ENCODE results near the gene NUDCD3. TPM values are rescaled to one million over a fixed set of nuclear protein-coding genes. Genes with fewer than 3 reads are reported as not detected.

The NUDCD3 gene
- total RNA-seq, 1 donor from 2014 or later: 97.5 TPM

DNA sequence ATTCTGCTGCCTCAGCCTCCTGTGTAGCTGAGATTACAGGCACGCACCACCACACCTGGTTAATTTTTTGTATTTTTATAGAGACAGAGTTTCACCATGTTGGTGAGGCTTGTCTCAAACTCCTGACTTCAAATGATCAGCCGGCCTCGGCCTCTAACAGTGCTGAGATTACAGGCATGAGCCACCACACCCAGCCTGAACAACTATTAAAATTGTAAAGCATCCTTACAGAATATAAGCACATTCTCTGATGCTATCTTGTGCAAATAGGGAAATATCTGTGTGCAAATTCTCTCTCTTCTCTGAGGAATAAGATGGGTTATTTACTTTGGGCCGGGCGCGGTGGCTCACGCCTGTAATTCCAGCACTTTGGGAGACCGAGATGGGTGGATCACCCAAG is 12.5 kb downstream of the NUDCD3 start:
- H3K4me3 Mint-ChIP-seq (ENCODE audit: unreplicated experiment): no peak overlapping the region
- peaks cover 6% of the 10 kb centered on the region for H3K4me1 Mint-ChIP-seq (ENCODE audit: unreplicated experiment)
- TF ChIP-seq, protein P1, sequence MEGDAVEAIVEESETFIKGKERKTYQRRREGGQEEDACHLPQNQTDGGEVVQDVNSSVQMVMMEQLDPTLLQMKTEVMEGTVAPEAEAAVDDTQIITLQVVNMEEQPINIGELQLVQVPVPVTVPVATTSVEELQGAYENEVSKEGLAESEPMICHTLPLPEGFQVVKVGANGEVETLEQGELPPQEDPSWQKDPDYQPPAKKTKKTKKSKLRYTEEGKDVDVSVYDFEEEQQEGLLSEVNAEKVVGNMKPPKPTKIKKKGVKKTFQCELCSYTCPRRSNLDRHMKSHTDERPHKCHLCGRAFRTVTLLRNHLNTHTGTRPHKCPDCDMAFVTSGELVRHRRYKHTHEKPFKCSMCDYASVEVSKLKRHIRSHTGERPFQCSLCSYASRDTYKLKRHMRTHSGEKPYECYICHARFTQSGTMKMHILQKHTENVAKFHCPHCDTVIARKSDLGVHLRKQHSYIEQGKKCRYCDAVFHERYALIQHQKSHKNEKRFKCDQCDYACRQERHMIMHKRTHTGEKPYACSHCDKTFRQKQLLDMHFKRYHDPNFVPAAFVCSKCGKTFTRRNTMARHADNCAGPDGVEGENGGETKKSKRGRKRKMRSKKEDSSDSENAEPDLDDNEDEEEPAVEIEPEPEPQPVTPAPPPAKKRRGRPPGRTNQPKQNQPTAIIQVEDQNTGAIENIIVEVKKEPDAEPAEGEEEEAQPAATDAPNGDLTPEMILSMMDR (IDR thresholded peaks at IDR 0.05; ENCODE audit: unreplicated experiment): no peak
- H3K36me3 Mint-ChIP-seq (ENCODE audit: low read depth, unreplicated experiment): peaks cover 19% of the 10 kb centered on the region
- no peaks in the 10 kb centered on the region for H3K9me3 Mint-ChIP-seq (ENCODE audit: unreplicated experiment)
- no peak overlapping the region for H3K27ac Mint-ChIP-seq (ENCODE audit: unreplicated experiment)
- H3K27me3 Mint-ChIP-seq (ENCODE audit: unreplicated experiment): peaks cover 1% of the 10 kb centered on the region
- DNase-seq (ENCODE audit: low spot score): no peak

DNA sequence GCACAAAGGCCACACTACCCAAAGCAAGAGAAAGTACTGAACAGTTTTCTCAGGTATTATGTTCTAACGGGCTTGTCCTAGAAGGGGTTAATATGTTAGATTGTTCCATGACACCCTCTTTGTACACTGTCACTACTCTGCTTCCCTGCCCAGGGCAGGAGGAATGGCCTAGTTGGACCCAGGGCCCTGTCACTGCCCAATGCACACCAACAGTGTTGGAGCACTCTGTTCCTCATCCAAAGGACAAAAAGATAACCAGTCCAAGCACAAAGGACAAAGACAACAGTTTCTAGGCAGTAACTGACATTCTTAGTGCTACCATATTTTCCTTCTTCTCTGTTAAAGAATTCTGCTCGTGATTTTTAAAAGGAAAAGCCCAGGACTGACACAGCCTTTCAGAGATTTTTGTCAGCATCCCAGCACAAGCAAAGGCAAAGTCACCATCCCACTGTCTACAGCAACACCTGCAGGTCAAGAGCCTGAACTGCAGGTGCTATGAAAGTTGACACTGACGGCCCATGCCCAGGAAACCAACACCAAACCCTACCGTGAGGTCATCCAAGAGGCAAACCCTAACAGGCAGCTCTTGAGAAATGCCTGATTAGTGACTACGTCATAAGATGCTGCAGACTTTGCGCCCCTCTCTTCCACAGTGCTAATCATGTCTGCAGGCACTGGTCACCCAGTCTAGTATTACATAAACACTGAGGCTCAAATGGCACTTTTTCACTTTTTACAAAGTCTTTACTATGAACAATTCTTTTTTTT is 13.2 kb downstream of the NUDCD3 start:
- Mint-ChIP-seq H3K27ac (ENCODE audit: unreplicated experiment) (peak overlapping the region; percentile 14), H3K9me3 (ENCODE audit: unreplicated experiment) (no peaks in the 10 kb centered on the region), H3K4me3 (ENCODE audit: unreplicated experiment) (no peak overlapping the region), H3K36me3 (ENCODE audit: low read depth, unreplicated experiment) (peaks cover 12% of the 10 kb centered on the region), H3K27me3 (ENCODE audit: unreplicated experiment) (peaks cover 1% of the 10 kb centered on the region), H3K4me1 (ENCODE audit: unreplicated experiment) (peaks cover 6% of the 10 kb centered on the region)
- TF ChIP-seq, protein P1 (IDR thresholded peaks at IDR 0.05; ENCODE audit: unreplicated experiment): peak; percentile 88
- peak; percentile 76 for DNase-seq (ENCODE audit: low spot score)

DNA sequence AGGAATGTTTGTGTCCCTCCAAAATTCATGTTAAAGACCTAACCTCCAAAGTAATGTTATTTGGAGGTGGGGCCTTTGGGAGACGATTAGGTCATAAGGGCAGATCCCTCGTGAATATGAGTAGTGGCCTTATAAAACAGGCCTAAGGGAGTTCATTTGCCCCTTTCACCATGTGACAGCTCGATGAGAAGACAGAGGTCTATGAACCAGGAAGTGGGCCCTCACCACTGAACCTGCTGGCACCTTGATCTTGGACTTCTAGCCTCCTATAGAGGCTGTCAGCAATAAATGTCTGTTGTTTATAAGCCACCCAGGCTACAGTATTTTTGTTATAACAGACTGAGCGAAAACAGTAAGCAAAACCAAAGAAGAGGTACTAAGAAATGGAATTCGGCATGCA is 14.1 kb downstream of the NUDCD3 start:
- no peak for DNase-seq (ENCODE audit: low spot score)
- H3K27me3 Mint-ChIP-seq (ENCODE audit: unreplicated experiment): peaks cover 1% of the 10 kb centered on the region
- H3K4me1 Mint-ChIP-seq (ENCODE audit: unreplicated experiment): peaks cover 6% of the 10 kb centered on the region
- H3K4me3 Mint-ChIP-seq (ENCODE audit: unreplicated experiment): no peak overlapping the region
- no peak overlapping the region for H3K27ac Mint-ChIP-seq (ENCODE audit: unreplicated experiment)
- H3K36me3 Mint-ChIP-seq (ENCODE audit: low read depth, unreplicated experiment): peaks cover 7% of the 10 kb centered on the region
- TF ChIP-seq, protein P1 (IDR thresholded peaks at IDR 0.05; ENCODE audit: unreplicated experiment): no peak
- no peaks in the 10 kb centered on the region for H3K9me3 Mint-ChIP-seq (ENCODE audit: unreplicated experiment)

DNA sequence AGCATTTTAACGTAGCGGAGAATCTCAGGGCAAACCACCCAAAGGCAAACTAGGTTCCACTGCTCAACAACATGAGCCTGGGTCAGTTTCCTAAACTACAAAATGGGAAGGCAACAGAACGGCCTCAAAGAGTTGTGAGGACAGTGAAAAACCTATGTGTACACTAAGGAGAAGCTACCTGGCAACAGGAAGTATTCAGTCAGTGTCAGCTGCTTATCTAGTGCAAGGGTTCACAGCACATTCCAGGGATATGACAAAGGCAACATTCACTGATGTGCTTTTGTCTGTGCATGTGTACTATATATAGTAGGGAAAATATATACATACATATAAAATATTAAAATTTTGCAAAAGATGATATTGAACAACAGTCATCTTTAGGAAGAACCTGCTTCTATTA is 17.2 kb downstream of the NUDCD3 start:
- peak overlapping the region; percentile 61 for H3K27ac Mint-ChIP-seq (ENCODE audit: unreplicated experiment)
- DNase-seq (ENCODE audit: low spot score): no peak

DNA sequence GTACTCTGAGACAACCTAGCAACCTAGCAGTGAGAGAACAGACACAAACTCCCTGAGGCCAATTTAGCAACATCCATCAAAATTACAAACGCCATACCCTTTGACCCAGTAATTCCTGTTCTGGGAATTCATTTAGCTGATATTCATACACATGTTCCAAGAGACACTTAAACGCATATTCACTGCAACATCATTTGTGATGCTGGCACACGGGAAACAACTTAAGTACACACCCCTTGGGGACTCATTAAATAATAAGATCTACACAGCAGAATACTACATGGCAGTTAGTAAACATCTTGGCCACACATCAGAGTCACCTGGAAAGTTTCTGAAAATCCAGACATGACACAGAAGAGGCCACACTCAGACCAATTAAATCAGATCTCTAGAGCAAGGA is 17.6 kb downstream of the NUDCD3 start:
- Mint-ChIP-seq H3K27ac (ENCODE audit: unreplicated experiment) (peak overlapping the region; percentile 61), H3K4me1 (ENCODE audit: unreplicated experiment) (peaks cover 4% of the 10 kb centered on the region), H3K36me3 (ENCODE audit: low read depth, unreplicated experiment) (no peaks in the 10 kb centered on the region), H3K9me3 (ENCODE audit: unreplicated experiment) (no peaks in the 10 kb centered on the region), H3K27me3 (ENCODE audit: unreplicated experiment) (peaks cover 1% of the 10 kb centered on the region), H3K4me3 (ENCODE audit: unreplicated experiment) (no peak overlapping the region)
- no peak for DNase-seq (ENCODE audit: low spot score)
- TF ChIP-seq, protein P1 (IDR thresholded peaks at IDR 0.05; ENCODE audit: unreplicated experiment): no peak

More for the DNA sequence above, 17.2 kb downstream of the NUDCD3 start:
- Mint-ChIP-seq H3K36me3 (ENCODE audit: low read depth, unreplicated experiment) (no peaks in the 10 kb centered on the region), H3K27me3 (ENCODE audit: unreplicated experiment) (peaks cover 1% of the 10 kb centered on the region), H3K4me3 (ENCODE audit: unreplicated experiment) (no peak overlapping the region), H3K9me3 (ENCODE audit: unreplicated experiment) (no peaks in the 10 kb centered on the region), H3K4me1 (ENCODE audit: unreplicated experiment) (peaks cover 4% of the 10 kb centered on the region)
- TF ChIP-seq, protein P1 (IDR thresholded peaks at IDR 0.05; ENCODE audit: unreplicated experiment): no peak
